Endodermal cell (in vitro differentiated cells): Measurements from ENCODE around the gene TRIM51. TPM values are rescaled to one million over a fixed set of nuclear protein-coding genes. Genes with fewer than 3 reads are reported as not detected.
"Not testable (repeated sequence)": the region's sequence is repeated elsewhere in the genome, so short reads cannot be mapped to it uniquely, and the experiment has no call there.

Source experiments
- DNase-seq: peaks from one replicate; pipeline ENCODE4 v3.0.0-alpha.2; 2017
- H3K27ac ChIP-seq: 2 replicates; pipeline ENCODE4 v1.5.1; 2013; ENCODE audit warnings: mild to moderate bottlenecking, low read depth, low read length, moderate library complexity
- H3K27me3 ChIP-seq: 2 replicates; pipeline ENCODE4 v1.6.1; 2013; ENCODE audit warnings: mild to moderate bottlenecking, low read length, moderate library complexity; ENCODE audit not compliant: insufficient read depth, control insufficient read depth, poor library complexity, severe bottlenecking
- H3K36me3 ChIP-seq: 2 replicates; pipeline ENCODE4 v1.7.0; 2013; ENCODE audit warnings: mild to moderate bottlenecking, low read length, moderate library complexity; ENCODE audit not compliant: control insufficient read depth, insufficient read depth
- H3K4me1 ChIP-seq: one replicate; pipeline ENCODE4 v1.7.0; 2013; ENCODE audit warnings: low read length; ENCODE audit not compliant: control insufficient read depth, insufficient read depth
- H3K4me3 ChIP-seq: 2 replicates; pipeline ENCODE4 v1.5.1; 2013; ENCODE audit warnings: mild to moderate bottlenecking, low read length, moderate library complexity
- H3K9ac ChIP-seq: 2 replicates; pipeline ENCODE4 v1.6.1; 2013; ENCODE audit warnings: mild to moderate bottlenecking, low read length, moderate library complexity; ENCODE audit not compliant: poor library complexity, severe bottlenecking; ENCODE audit errors: extremely low read depth
- H3K9me3 ChIP-seq: 2 replicates; pipeline ENCODE4 v1.6.1; 2013; ENCODE audit warnings: mild to moderate bottlenecking, low read length, moderate library complexity; ENCODE audit not compliant: control insufficient read depth
- H3K27ac Mint-ChIP-seq: 2 replicates; pipeline ENCODE4 v1.8.0; 2020; ENCODE audit warnings: mixed read lengths
- H3K27me3 Mint-ChIP-seq: 2 replicates; pipeline ENCODE4 v1.8.0; 2021; ENCODE audit warnings: mild to moderate bottlenecking, mixed read lengths; ENCODE audit not compliant: insufficient read depth
- H3K36me3 Mint-ChIP-seq: 2 replicates; pipeline ENCODE4 v1.8.0; 2020; ENCODE audit warnings: low read depth, mixed read lengths
- H3K4me1 Mint-ChIP-seq: 2 replicates; pipeline ENCODE4 v1.8.0; 2020; ENCODE audit warnings: mixed read lengths
- H3K4me3 Mint-ChIP-seq: 2 replicates; pipeline ENCODE4 v1.8.0; 2020; ENCODE audit warnings: mild to moderate bottlenecking, moderate library complexity, mixed read lengths
- H3K9me3 Mint-ChIP-seq: 2 replicates; pipeline ENCODE4 v1.8.0; 2020; ENCODE audit warnings: mild to moderate bottlenecking, mixed read lengths
- WGBS, 2 experiments: methylation state at CpG; one replicate each; pipeline versions ENCODE4 v1.1.5 to v1.1.7; 2013; ENCODE audit warnings: missing lambda C conversion rate in 2 of 2, mixed read lengths in 1 of 2; ENCODE audit not compliant: insufficient coverage in 1 of 2, insufficient read length in 1 of 2; 5-methylcytosine and 5-hydroxymethylcytosine counted together
- total RNA-seq, 2 donors: library from RNA; stranded (reverse); fragmentation: NEBNext Ultra II Directional in 1 of 2; extraction: Animal tissue kit (Norgen Biotek cat#: 25700) in 1 of 2; gene quantifications; 2 replicates in 1 of 2; 3 replicates in 1 of 2; pipeline ENCODE4 v1.2.1, GENCODE V29; 2021
- TF ChIP-seq, protein P1 (sequence below): fragments of 200-600 bp; sonication (generic); conservative IDR thresholded peaks from 2 replicates; pipeline ENCODE4 v1.5.0; 2021; ENCODE audit warnings: antibody characterized with exemption, mild to moderate bottlenecking

TRIM51 gene
- total RNA-seq, 2 donors from 2014 or later = not detected

DNA sequence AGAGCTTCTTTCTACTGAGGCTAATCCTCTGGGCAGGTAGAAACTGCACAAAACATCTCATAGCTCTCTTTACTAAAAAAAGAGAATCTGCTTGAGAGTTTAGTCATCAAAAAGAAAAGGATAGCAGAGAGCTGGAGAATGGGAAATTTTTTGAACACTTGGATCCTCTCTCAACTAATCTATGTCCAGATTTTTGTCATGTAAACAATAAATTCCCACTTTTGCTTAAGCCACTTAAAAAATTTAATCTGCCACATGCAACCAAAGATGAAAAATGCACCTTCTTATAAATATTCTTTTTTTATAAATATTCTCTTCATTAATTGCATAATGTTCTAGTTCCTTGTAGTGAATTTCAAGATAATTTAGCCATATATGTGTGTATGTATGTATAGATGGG is 34.1 kb upstream of the TRIM51 start:
- no peaks in the 10 kb centered on the region for H3K27me3 Mint-ChIP-seq
- TF ChIP-seq, protein P1, sequence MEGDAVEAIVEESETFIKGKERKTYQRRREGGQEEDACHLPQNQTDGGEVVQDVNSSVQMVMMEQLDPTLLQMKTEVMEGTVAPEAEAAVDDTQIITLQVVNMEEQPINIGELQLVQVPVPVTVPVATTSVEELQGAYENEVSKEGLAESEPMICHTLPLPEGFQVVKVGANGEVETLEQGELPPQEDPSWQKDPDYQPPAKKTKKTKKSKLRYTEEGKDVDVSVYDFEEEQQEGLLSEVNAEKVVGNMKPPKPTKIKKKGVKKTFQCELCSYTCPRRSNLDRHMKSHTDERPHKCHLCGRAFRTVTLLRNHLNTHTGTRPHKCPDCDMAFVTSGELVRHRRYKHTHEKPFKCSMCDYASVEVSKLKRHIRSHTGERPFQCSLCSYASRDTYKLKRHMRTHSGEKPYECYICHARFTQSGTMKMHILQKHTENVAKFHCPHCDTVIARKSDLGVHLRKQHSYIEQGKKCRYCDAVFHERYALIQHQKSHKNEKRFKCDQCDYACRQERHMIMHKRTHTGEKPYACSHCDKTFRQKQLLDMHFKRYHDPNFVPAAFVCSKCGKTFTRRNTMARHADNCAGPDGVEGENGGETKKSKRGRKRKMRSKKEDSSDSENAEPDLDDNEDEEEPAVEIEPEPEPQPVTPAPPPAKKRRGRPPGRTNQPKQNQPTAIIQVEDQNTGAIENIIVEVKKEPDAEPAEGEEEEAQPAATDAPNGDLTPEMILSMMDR = no peak
- H3K4me3 ChIP-seq = no peak overlapping the region
- no peak overlapping the region for H3K9ac ChIP-seq
- H3K27ac ChIP-seq = no peak overlapping the region
- peaks cover 72% of the 10 kb centered on the region for H3K9me3 Mint-ChIP-seq
- DNase-seq = no peak
- no peaks in the 10 kb centered on the region for H3K27me3 ChIP-seq
- no peak overlapping the region for H3K4me3 Mint-ChIP-seq
- H3K27ac Mint-ChIP-seq = no peak overlapping the region
- no peaks in the 10 kb centered on the region for H3K36me3 ChIP-seq
- no peaks in the 10 kb centered on the region for H3K4me1 Mint-ChIP-seq
- no peaks in the 10 kb centered on the region for H3K36me3 Mint-ChIP-seq
- H3K4me1 ChIP-seq = no peaks in the 10 kb centered on the region
- peaks cover 70% of the 10 kb centered on the region for H3K9me3 ChIP-seq

DNA sequence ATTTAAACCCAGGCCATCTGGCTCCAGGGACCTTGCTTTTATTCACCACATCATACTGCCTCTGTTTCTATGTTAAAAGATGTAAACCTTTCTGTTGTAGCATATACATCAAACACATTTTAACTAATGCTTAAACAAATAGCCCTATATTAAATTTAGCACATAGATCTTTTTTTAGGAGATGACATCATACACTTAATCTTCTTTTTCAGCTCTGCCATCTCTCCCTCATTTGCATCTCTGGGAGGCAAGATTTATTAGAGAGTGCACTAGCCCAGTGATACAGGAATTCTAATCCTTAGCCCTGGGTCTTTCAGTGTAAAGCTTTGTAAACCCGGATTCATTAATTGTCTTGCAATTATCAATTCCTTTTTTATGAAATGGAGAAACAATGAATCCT is 31.0 kb upstream of the TRIM51 start:
- Histone ChIP-seq H3K27ac (no peak overlapping the region), H3K9me3 (peaks cover 69% of the 10 kb centered on the region), H3K36me3 (no peaks in the 10 kb centered on the region), H3K4me3 (no peak overlapping the region), H3K9ac (no peak overlapping the region), H3K27me3 (no peaks in the 10 kb centered on the region), H3K4me1 (no peaks in the 10 kb centered on the region)
- no peaks in the 10 kb centered on the region for H3K36me3 Mint-ChIP-seq
- WGBS, 2 experiments = no CpG with 5 or more reads among the region's 1 CpG
- no peaks in the 10 kb centered on the region for H3K27me3 Mint-ChIP-seq
- TF ChIP-seq, protein P1 = no peak
- H3K4me1 Mint-ChIP-seq = no peaks in the 10 kb centered on the region
- H3K4me3 Mint-ChIP-seq = no peak overlapping the region
- H3K9me3 Mint-ChIP-seq = peaks cover 72% of the 10 kb centered on the region
- no peak overlapping the region for H3K27ac Mint-ChIP-seq
- no peak for DNase-seq

DNA sequence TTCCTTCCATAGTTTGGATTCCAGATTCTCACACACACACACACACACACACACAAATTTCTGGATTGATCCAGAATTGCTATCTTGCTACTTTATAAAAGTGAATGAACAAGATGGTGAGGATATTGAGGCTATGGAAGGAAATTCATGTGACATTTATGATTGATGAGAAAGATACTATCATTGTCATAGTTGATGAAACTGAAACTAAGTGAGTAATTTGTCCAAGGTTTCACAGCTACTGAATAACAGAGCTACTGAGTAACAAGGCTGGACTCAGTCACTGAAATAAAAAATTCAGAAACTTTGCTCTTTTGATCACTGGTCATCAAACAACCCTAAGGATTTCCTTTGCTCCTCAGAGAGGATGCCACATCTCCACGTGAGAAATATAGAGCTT is 28.4 kb upstream of the TRIM51 start:
- H3K4me1 ChIP-seq = no peaks in the 10 kb centered on the region
- H3K36me3 ChIP-seq = no peaks in the 10 kb centered on the region
- TF ChIP-seq, protein P1 = no peak
- H3K36me3 Mint-ChIP-seq = no peaks in the 10 kb centered on the region
- no peaks in the 10 kb centered on the region for H3K27me3 ChIP-seq
- H3K4me3 ChIP-seq = no peak overlapping the region
- no peak overlapping the region for H3K4me3 Mint-ChIP-seq
- H3K9me3 ChIP-seq = peaks cover 82% of the 10 kb centered on the region
- H3K9me3 Mint-ChIP-seq = peaks cover 77% of the 10 kb centered on the region
- no peaks in the 10 kb centered on the region for H3K27me3 Mint-ChIP-seq
- WGBS, 2 experiments = 14% methylated on average over 1 of the region's 1 CpG; no CpG with 5 or more reads in 1 of the 2 experiments
- no peak overlapping the region for H3K27ac Mint-ChIP-seq
- no peak overlapping the region for H3K9ac ChIP-seq
- H3K27ac ChIP-seq = no peak overlapping the region
- DNase-seq = no peak
- H3K4me1 Mint-ChIP-seq = no peaks in the 10 kb centered on the region

- H3K4me3 Mint-ChIP-seq, H3K27me3 Mint-ChIP-seq, H3K4me3 ChIP-seq, H3K4me1 ChIP-seq, H3K27ac Mint-ChIP-seq, H3K36me3 Mint-ChIP-seq, H3K36me3 ChIP-seq, H3K27me3 ChIP-seq, H3K4me1 Mint-ChIP-seq, DNase-seq, H3K9ac ChIP-seq, H3K27ac ChIP-seq: not testable (repeated sequence)
- WGBS, 2 experiments = 77 to 80% methylated on average over 1 to 4 of the region's 4 CpGs
- peaks cover 90% of the 10 kb centered on the region for H3K9me3 Mint-ChIP-seq
- peaks cover 18% of the 10 kb centered on the region for H3K9me3 ChIP-seq
Observed at GRCh38 chr11:55867354-55867753, 15.7 kb upstream of the TRIM51 start.

DNA sequence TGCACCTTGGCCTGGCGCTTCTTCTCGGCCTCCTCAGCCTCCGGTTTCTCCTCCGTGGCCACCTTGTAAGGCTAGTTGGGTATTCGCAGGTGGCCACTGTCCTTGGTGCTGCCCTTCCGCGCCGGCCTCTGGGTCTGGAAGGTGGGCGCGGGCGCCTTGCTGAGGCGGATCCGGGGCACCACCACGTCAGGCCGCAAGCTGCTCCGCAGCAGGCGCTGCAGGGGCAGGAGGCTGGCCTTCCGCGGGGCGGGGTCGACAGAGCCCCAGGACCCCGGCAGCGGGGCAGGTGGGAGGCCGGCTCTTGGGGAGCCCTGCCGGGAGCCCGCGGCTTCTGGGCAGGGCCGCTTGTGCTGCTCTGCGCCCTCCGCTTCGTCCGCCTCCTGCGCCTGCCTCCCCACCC is 10.4 kb upstream of the TRIM51 start:
- H3K4me1 Mint-ChIP-seq, H3K4me3 Mint-ChIP-seq, H3K27ac Mint-ChIP-seq, H3K27ac ChIP-seq, H3K36me3 Mint-ChIP-seq, H3K27me3 ChIP-seq, H3K27me3 Mint-ChIP-seq, DNase-seq, H3K9ac ChIP-seq, H3K4me3 ChIP-seq, H3K9me3 ChIP-seq, H3K4me1 ChIP-seq, H3K36me3 ChIP-seq: not testable (repeated sequence)
- H3K9me3 Mint-ChIP-seq = peaks cover 74% of the 10 kb centered on the region
- WGBS, 2 experiments = 94 to 95% methylated on average over 19 to 33 of the region's 33 CpGs
